ENCODE data around the gene LACTB.

LACTB gene

GRCh38 chr15:63181648-63182047 is 60.0 kb downstream of the LACTB start:
- H3K27me3 ChIP-seq (ENCODE audit: low read length): no peaks in the 10 kb centered on the region
- H3K36me3 ChIP-seq (ENCODE audit: low read length): no peaks in the 10 kb centered on the region
- H3K9ac ChIP-seq (ENCODE audit: low read length): no peak overlapping the region
- H2AFZ ChIP-seq (ENCODE audit: low read depth, low read length, severe bottlenecking): no peak overlapping the region
- H3K4me3 ChIP-seq (ENCODE audit: insufficient read depth, low read length, poor library complexity, severe bottlenecking): no peak overlapping the region
- H3K27ac ChIP-seq (ENCODE audit: low read depth, low read length): no peak overlapping the region
- no peaks in the 10 kb centered on the region for H4K20me1 ChIP-seq (ENCODE audit: low read depth, low read length)
- H3K9me3 ChIP-seq (ENCODE audit: insufficient read depth, low read length): no peaks in the 10 kb centered on the region
- H3K9me2 ChIP-seq (replicated peaks; ENCODE audit: insufficient read depth, low read length): no peaks in the 10 kb centered on the region
- TF ChIP-seq CTCF (IDR thresholded peaks at IDR 0.05; ENCODE audit: insufficient read depth, low read length, poor library complexity, severe bottlenecking) (no peak), EZH2phosphoT487 (conservative IDR thresholded peaks at IDR 0.05; ENCODE audit: low read length) (no peak)
- no peak overlapping the region for H3K4me2 ChIP-seq (ENCODE audit: low read depth, low read length, poor library complexity, severe bottlenecking)
- H3F3A ChIP-seq (ENCODE audit: insufficient read depth): no peaks in the 10 kb centered on the region
- no peaks in the 10 kb centered on the region for H3K79me2 ChIP-seq (ENCODE audit: insufficient read depth, low read length)

- no peak overlapping the region for H3K4me3 ChIP-seq (ENCODE audit: insufficient read depth, low read length, poor library complexity, severe bottlenecking)
- no peaks in the 10 kb centered on the region for H3K9me3 ChIP-seq (ENCODE audit: insufficient read depth, low read length)
- no peak overlapping the region for H2AFZ ChIP-seq (ENCODE audit: low read depth, low read length, severe bottlenecking)
- TF ChIP-seq CTCF (IDR thresholded peaks at IDR 0.05; ENCODE audit: insufficient read depth, low read length, poor library complexity, severe bottlenecking): no peak
- no peak for TF ChIP-seq EZH2phosphoT487 (conservative IDR thresholded peaks at IDR 0.05; ENCODE audit: low read length)
- no peaks in the 10 kb centered on the region for H4K20me1 ChIP-seq (ENCODE audit: low read depth, low read length)
- H3K4me2 ChIP-seq (ENCODE audit: low read depth, low read length, poor library complexity, severe bottlenecking): no peak overlapping the region
- no peak overlapping the region for H3K9ac ChIP-seq (ENCODE audit: low read length)
- peaks cover 8% of the 10 kb centered on the region for H3K79me2 ChIP-seq (ENCODE audit: insufficient read depth, low read length)
- no peaks in the 10 kb centered on the region for H3K27me3 ChIP-seq (ENCODE audit: low read length)
- no peaks in the 10 kb centered on the region for H3K36me3 ChIP-seq (ENCODE audit: low read length)
- H3K9me2 ChIP-seq (replicated peaks; ENCODE audit: insufficient read depth, low read length): no peaks in the 10 kb centered on the region
- H3F3A ChIP-seq (ENCODE audit: insufficient read depth): peaks cover 2% of the 10 kb centered on the region; the same call in 1 of the 2 replicates
- H3K27ac ChIP-seq (ENCODE audit: low read depth, low read length): no peak overlapping the region
Measured at GRCh38 chr15:63185206-63185605, 63.5 kb downstream of the LACTB start.

GRCh38 chr15:63186065-63186464 is 64.4 kb downstream of the LACTB start:
- Histone ChIP-seq H3K79me2 (ENCODE audit: insufficient read depth, low read length) (peaks cover 17% of the 10 kb centered on the region), H2AFZ (ENCODE audit: low read depth, low read length, severe bottlenecking) (no peak overlapping the region)

More at GRCh38 chr15:63186065-63186464, 64.4 kb downstream of the LACTB start:
- Histone ChIP-seq H3K9ac (ENCODE audit: low read length) (no peak overlapping the region), H3K4me3 (ENCODE audit: insufficient read depth, low read length, poor library complexity, severe bottlenecking) (no peak overlapping the region), H4K20me1 (ENCODE audit: low read depth, low read length) (no peaks in the 10 kb centered on the region), H3K27ac (ENCODE audit: low read depth, low read length) (no peak overlapping the region), H3F3A (ENCODE audit: insufficient read depth) (peaks cover 10% of the 10 kb centered on the region), H3K36me3 (ENCODE audit: low read length) (no peaks in the 10 kb centered on the region), H3K9me3 (ENCODE audit: insufficient read depth, low read length) (no peaks in the 10 kb centered on the region), H3K27me3 (ENCODE audit: low read length) (no peaks in the 10 kb centered on the region), H3K4me2 (ENCODE audit: low read depth, low read length, poor library complexity, severe bottlenecking) (no peak overlapping the region), H3K9me2 (replicated peaks; ENCODE audit: insufficient read depth, low read length) (no peaks in the 10 kb centered on the region)
- TF ChIP-seq EZH2phosphoT487 (conservative IDR thresholded peaks at IDR 0.05; ENCODE audit: low read length): no peak
- TF ChIP-seq CTCF (IDR thresholded peaks at IDR 0.05; ENCODE audit: insufficient read depth, low read length, poor library complexity, severe bottlenecking): no peak

Data from SU-DHL-6 (cell line).